ENCODE measurements around the gene ARPC1A.

- TF ChIP-seq CTCF (conservative IDR thresholded peaks at IDR 0.05; ENCODE audit: low read length): peak; percentile 95
- no peak for TF ChIP-seq EZH2phosphoT487 (IDR thresholded peaks at IDR 0.05; ENCODE audit: borderline replicate concordance)
Measured at GRCh38 chr7:99312316-99313203, 13.1 kb upstream of the ARPC1A start.
